HG02571 (cell line): Measurements from ENCODE around the gene ADGRV1.

Source experiments
- ATAC-seq: cut with Tn5 transposase; IDR thresholded peaks from one replicate; pipeline ENCODE4 v1.9.1; 2021; ENCODE audit warnings: mild to moderate bottlenecking, moderate library complexity; ENCODE audit not compliant: unreplicated experiment

The ADGRV1 gene

GRCh38 chr5:91123291-91123690, 564.7 kb downstream of the ADGRV1 start:
- ATAC-seq: no peak

GRCh38 chr5:91123901-91124300, 565.3 kb downstream of the ADGRV1 start:
- ATAC-seq: no peak

GRCh38 chr5:91125916-91126315, 567.3 kb downstream of the ADGRV1 start:
- no peak for ATAC-seq

GRCh38 chr5:91126448-91126847, 567.9 kb downstream of the ADGRV1 start:
- no peak for ATAC-seq

GRCh38 chr5:91126888-91127287, 568.3 kb downstream of the ADGRV1 start:
- ATAC-seq: no peak

GRCh38 chr5:91127456-91128081, 569.0 kb downstream of the ADGRV1 start:
- ATAC-seq: no peak

- no peak for ATAC-seq
Observed at GRCh38 chr5:91128604-91129003, 570.0 kb downstream of the ADGRV1 start.

GRCh38 chr5:91129748-91130147, 571.2 kb downstream of the ADGRV1 start:
- no peak for ATAC-seq

GRCh38 chr5:91130759-91131158, 572.2 kb downstream of the ADGRV1 start:
- no peak for ATAC-seq

GRCh38 chr5:91132550-91132949, 574.0 kb downstream of the ADGRV1 start:
- peak; percentile 62 for ATAC-seq

- no peak for ATAC-seq
Observed at GRCh38 chr5:91133183-91133582, 574.6 kb downstream of the ADGRV1 start.

GRCh38 chr5:91135475-91136248, 577.1 kb downstream of the ADGRV1 start:
- no peak for ATAC-seq

GRCh38 chr5:91136271-91136670, 577.7 kb downstream of the ADGRV1 start:
- ATAC-seq: no peak

GRCh38 chr5:91137647-91138046, 579.0 kb downstream of the ADGRV1 start:
- ATAC-seq: no peak

GRCh38 chr5:91139572-91140200, 581.1 kb downstream of the ADGRV1 start:
- ATAC-seq: no peak

GRCh38 chr5:91140657-91141056, 582.1 kb downstream of the ADGRV1 start:
- ATAC-seq: no peak

- no peak for ATAC-seq
Observed at GRCh38 chr5:91141642-91142041, 583.0 kb downstream of the ADGRV1 start.

- ATAC-seq: no peak
Observed at GRCh38 chr5:91142386-91142785, 583.8 kb downstream of the ADGRV1 start.

- ATAC-seq: no peak
Observed at GRCh38 chr5:91142819-91143218, 584.2 kb downstream of the ADGRV1 start.

GRCh38 chr5:91143840-91144239, 585.2 kb downstream of the ADGRV1 start:
- no peak for ATAC-seq

- ATAC-seq: no peak
Observed at GRCh38 chr5:91144491-91145332, 586.1 kb downstream of the ADGRV1 start.
